ENCODE results near the gene ALX3. TPM values are rescaled to one million over a fixed set of nuclear protein-coding genes. Genes with fewer than 3 reads are reported as not detected.

The ALX3 gene
- total RNA-seq, 1 experiment from 2014 or later, result not detected

DNA sequence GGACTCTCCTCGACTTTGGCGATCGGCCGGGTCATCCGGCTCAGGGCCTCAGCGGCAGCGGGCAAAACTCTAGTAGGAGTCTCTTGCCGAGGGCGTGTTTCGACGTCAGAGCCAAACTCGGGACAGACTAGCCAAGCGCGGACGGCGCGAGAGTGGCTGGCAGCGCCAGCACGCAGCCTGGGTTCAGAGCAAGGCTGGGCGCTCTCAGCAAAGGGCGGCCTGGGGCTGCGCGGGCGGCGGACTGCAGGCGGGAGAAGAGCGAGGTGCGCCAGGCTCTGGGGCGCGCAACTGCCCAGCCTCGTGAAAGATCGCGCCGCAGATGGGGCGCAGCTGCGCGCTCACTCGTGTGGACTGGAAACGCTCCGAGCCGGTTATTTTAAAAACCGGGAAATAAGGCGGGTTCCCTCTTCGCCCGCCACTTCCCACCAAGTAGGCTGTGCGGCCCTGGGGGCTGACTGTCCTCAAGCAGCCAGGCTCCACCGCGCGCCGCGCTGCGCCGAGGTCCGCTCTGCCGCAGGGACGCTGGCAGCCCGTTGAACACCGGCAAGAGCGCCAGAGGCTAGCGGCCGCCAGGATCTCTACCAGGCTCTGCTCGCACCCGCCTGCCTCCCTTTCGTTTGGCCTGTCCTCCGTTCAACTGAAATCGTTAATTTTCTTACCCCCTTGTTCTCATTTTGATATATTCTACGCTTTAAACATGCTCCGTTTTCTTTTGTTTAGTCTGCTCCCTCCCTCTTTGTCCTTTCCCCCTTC, 2.4 kb downstream of the ALX3 start:
- DNase-seq (ENCODE audit: extremely low read depth, low read depth), result no peak

DNA sequence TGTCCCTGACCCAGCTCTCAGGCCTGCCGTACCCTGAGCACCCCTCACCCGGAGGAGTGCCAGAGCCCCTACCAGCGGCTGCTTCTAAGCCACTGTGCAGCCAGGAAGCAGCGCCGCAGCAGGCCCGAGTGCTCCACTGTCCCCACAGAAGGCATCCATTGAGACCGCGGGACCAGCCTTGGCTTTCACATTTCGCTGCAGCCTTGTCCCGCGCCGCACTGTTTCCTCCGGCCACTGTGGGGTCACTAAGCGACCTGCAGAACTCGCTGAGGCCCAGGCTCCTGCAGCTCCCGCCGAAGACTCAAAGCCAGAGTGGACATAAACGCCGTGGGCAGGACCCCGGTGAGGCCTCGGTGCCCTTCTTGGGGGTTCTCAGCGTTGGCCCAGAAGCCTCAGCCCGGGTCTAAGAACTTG, 3.0 kb downstream of the ALX3 start:
- DNase-seq (ENCODE audit: extremely low read depth, low read depth), result no peak

DNA sequence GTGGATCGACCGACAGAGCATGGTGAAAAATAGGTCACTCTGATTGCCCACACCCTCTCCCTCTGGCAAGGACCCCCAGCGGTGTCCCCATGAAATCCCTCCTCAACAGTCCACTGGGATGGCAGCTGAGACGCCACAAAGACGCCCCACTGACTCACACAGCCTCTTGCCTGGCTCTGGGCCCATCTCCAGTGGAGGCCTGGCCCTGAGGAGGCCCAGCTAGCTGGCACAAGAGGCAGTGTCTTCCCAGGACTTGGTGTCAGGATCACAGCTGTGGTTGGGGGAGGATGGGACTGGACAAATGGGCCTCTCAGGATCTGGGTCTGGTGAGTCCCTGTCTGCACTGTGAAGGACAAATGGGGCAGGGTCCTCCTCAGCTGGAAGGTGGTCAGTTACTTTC, 4.6 kb downstream of the ALX3 start:
- no peak for DNase-seq (ENCODE audit: extremely low read depth, low read depth)

DNA sequence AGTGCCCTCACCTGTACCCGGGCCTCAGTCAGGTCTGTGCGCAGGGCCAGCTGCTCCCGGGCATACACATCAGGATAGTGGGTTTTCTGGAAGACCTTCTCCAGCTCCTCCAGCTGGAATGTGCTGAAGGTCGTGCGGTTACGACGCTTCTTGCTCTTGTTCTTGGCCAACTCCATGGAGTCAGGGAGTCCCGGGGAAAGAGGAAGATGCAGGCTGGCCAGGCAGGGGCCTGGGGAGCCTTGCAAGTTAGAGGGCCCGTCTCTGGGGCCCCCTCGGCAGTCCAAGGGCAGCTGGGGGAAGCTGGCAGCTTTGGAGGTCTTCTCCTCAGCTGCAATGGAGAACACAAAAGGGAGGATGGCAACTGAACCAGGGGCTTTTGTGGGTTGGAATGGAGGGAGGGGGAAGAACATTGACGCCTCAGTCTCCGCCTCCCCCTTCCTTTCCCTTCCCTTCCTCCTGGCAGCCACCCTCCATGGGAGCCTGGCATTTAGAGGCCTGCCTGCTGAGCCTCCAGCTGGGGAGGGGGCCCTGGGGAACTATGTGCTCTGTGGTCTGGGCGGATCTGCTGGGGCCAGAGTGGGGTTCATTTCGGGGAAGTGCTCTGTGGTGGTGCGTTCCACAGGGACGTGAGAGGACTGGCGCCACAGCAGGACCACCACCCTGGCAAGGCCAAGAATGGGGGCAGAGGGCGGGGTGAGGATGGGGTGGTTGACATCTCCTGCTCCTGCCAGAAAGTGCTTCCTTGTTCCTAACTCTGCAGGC, 5.7 kb downstream of the ALX3 start:
- DNase-seq (ENCODE audit: extremely low read depth, low read depth), result no peak

DNA sequence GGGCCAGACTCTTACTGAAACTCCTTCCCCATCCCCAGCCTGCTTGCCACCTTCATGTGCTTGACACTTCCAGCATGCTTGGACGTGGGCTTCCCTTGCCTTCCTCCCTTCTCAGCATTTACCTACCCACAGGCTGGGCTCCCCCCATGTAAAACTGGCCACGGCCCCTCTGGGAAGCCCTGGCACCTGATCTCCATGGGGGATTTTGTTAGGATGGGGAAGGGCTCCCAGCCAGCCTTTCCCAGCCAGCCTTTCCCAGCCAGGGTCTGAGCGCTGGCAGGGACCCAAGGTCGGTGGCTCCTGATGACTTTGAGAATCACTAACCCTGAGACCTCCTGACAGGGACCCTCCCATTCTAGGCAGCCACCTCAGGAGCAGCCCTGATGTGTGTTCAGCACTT, 6.7 kb downstream of the ALX3 start:
- no peak for DNase-seq (ENCODE audit: extremely low read depth, low read depth)

DNA sequence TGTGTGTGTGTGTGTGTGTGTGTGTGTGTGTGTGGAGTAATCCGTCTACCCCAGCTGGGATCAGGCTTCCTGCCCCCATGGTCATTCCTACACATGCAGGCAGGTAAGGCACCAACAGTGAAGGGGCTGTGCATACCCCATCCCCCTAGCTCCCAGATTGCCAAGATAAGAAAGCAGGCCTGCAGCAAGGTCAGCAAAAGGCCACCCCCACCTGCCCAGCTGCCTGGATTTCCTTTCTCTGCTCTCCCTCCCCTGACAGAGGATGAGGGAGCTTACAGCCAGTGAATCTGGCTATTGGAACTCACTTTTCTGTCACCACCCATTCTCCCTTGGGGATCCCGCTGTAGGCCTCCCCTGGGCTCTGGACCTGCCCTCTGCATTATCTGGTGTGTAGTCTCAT, 7.9 kb downstream of the ALX3 start:
- DNase-seq (ENCODE audit: extremely low read depth, low read depth), result no peak

DNA sequence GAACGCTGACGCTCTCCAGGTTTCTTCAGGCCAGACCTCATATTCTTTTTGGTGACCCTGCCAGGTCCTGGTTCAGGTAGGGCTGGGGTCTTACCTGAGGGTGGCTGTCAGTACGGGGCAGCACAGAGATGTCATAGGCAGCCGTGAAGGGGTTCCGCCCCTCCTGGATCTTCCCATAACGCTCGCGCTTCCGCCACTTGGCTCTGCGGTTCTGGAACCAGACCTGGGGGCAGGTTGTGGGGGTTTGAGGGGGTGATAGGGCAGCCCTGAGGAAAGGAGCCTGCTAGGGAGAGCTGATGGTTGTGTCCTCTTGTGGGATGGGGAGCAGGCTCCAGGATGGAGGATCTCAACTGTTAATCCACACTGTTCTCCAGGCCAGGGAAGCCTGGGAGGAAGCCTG, 9.1 kb downstream of the ALX3 start:
- no peak for DNase-seq (ENCODE audit: extremely low read depth, low read depth)

DNA sequence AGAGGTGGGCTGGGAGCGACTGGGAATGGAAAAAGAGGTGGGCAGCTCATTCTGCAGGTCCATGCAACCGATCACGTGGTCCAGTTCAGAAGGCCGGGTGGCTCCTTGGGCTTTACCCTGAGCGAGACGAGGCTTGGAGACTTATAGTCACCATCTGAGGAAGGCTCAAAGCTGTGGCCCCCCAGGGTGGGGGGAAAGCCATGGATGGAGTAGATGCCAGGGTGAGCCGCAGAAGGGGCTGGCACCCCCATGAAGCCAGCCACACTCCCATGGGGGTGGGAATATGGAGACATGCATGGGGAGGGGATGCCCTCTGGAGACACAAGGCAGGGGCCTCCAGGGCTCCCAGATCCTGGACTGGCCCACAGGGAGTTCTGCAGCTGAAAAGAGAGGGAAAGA, 9.8 kb downstream of the ALX3 start:
- DNase-seq (ENCODE audit: extremely low read depth, low read depth), result no peak

DNA sequence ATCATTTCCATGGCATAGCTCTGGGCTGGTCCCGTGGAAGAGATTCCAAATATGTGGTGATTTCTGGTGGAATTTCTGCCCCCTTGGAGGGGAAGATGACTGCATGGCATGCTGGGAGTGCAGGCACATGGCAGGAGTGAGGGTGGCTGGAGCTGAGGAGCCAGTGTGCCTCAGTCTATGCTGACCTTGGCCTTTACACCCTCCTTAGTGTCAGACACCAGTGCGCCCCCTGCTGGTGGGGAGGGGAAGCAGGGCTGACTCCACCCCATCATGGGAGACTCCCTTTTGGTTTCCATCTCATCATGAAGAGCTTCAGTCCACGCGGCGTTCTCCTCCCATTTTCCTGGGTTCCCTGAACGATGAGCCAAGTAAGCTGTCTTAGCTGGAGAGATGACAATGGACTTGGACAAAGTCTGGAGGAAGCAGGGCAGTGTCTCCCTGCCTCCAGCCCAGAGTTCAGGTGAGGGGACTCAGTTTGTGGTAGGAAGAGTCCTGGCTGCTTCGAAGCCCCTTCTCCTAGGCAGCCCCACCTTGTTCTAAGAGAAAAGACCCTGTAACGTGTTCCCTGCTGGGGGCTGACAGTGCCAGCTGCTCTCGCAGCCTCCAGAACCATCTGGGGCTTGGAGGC, 10.3 kb downstream of the ALX3 start:
- DNase-seq (ENCODE audit: extremely low read depth, low read depth), result peak; percentile 20

DNA sequence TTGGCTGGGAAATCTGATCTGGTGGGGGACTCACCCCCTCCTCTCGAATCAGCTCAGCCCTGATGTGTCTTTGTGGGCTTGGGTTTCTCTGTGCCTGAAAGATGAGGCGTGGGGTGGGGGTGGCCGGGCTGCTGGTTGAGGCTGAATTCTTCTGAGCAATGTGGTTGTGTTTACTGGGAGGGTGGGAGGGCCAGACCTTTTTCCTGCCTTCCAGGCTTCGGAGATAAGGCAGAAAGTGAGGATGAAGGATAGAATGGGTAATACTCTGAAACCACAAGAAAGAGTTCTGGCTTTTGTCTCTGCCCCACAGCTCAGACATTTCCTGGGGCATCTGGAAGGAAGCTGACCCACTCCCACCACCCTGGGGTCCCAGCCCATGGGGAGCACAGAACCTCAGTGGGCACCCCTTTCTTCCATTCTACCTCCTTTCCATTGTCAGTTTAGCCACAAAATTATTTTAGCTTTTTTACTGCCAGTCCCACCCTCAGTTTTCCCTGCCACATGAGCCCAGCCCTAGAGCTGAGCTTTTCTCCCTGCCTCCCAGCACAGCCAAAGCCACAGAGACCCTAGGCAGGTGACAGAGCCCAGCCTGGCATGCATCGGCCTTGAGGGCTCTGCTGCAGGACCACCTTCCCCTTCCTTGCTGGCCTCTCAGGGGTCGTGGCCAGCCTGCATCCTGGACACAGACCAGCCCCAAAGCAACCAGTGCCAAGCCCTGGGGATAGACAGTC, 11.2 kb downstream of the ALX3 start:
- DNase-seq (ENCODE audit: extremely low read depth, low read depth), result no peak

DNA sequence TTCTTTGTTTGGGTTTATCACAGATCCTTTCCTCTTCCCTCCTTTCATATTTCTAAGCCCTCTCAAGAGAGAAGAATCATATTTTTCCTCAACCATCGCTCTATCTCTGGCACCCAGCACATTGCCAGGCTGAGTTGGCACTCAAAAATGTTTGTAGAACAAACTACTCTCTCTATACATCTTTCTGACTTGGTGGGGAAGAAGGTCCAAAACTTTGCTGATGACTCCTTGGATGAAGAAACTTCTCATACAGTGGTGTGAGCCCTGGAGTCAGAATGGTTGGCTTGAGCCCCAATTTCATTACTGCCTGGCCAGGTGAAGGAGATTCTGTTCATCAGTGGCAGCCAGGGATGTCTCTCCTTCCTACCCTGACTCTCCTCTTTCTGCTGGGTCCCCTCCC, 11.9 kb downstream of the ALX3 start:
- DNase-seq (ENCODE audit: extremely low read depth, low read depth), result no peak

DNA sequence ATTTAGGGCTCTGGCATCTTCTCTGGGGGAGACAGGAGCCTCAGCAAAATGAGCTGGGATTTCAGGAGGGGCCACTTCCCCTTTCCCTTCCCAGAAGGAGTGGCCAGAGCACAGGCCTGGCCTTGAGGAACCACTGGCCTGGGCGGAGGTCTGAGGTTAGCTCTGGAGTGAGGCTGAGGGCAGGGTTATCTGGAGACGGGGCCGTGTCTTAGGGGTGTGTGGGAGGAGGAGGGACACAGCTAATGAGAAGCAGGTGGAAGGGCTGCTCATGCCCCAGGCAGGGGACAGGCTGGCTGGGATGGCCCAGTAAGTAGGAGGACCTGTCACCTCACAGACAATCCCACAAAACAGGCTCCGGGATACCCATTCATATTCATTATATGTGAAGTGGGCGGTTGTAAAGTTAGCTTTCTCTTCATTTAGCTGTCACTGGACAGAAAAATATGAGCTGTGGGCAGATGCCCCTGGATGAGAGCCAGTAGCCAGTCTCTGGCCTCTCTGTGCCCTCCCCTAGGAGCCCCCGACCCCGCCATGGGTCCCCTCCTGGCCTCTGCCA, 12.4 kb downstream of the ALX3 start:
- no peak for DNase-seq (ENCODE audit: extremely low read depth, low read depth)

DNA sequence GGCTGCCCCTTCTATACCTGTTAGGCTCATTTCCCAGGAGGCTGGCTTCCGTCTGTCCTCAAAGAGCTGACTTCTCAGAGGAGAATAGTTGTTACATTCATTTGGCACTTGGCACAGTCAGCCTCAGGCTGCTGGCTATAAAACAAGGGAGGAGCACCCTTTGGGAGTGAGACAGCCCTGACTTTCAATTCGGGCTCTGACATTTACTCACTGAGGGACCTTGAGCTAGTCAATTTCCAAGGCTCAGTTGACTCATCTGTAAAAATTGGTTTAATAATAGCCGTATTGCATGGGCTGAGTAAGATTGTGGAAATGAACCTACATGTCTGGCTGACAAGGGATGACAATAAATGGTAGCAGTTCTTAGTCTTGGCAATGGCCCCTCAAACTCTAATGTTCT, 13.7 kb downstream of the ALX3 start:
- no peak for DNase-seq (ENCODE audit: extremely low read depth, low read depth)

DNA sequence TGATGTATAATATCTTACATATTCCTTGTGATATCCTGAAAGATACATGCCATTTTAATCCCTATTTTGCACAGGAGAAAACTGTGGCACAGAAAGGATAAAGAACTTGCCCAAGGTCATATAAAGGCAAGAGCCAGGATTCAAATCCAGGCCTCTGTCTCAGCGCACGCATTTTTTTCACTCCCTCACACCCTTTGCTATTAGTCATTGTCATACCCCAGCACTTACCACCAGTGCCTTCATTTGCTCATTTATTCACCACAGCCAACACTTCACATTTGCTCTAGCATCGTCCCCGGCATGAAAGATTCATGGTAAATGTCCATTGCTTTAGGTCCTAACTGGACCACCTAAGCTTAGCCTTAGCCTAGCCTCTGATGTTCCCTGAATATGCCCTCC, 14.2 kb downstream of the ALX3 start:
- DNase-seq (ENCODE audit: extremely low read depth, low read depth), result no peak

DNA sequence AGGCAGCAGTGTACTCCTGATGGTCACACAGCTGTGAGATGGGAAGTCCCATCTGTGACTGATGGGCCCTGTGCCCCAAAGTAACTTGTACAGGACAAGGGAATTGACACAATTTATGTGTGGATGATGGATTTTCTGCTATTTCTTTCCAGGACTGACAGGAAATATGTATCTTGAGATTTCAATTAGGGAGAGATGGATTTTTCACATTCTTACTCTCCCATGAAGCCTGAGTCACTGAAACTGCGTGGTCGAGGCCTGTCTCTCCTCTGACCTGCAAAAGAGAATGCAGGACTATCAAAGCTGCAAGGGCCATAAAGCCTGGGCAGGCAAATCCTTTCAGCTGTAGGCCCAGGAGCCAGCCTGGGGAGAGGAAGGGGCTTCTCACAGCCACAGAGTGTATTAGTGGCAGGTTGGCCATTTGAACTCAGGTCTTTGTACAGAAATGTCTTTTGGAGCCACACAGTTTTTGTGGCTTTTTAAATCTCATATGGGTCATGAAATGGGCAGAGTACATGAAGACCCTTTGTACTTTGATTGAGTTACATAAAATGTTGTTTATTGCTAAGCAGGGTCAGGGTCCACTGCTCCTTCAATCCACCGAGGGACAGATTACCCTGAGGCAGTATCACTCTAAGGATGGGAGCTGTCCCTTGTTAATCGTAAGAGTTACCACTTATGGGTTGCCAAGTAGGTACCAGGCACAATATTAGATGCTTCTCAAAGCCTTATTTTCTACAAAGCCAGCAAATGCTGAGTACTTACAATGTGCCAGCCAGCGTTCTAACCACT, 14.8 kb downstream of the ALX3 start:
- no peak for DNase-seq (ENCODE audit: extremely low read depth, low read depth)

DNA sequence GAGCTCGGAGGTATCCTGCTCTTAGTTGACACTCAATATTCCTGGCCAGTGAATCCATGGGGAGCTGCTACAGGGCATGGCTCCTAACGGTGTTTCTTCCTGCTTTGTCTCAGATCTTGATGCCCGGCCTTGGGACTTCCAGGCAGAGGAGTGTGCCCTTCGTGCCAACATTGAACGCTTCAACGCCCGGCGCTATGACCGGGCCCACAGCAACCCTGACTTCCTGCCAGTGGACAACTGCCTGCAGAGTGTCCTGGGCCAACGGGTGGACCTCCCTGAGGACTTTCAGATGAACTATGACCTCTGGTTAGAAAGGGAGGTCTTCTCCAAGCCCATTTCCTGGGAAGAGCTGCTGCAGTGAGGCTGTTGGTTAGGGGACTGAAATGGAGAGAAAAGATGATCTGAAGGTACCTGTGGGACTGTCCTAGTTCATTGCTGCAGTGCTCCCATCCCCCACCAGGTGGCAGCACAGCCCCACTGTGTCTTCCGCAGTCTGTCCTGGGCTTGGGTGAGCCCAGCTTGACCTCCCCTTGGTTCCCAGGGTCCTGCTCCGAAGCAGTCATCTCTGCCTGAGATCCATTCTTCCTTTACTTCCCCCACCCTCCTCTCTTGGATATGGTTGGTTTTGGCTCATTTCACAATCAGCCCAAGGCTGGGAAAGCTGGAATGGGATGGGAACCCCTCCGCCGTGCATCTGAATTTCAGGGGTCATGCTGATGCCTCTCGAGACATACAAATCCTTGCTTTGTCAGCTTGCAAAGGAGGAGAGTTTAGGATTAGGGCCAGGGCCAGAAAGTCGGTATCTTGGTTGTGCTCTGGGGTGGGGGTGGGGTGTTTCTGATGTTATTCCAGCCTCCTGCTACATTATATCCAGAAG, 16.7 kb downstream of the ALX3 start:
- peak; percentile 43 for DNase-seq (ENCODE audit: extremely low read depth, low read depth)

DNA sequence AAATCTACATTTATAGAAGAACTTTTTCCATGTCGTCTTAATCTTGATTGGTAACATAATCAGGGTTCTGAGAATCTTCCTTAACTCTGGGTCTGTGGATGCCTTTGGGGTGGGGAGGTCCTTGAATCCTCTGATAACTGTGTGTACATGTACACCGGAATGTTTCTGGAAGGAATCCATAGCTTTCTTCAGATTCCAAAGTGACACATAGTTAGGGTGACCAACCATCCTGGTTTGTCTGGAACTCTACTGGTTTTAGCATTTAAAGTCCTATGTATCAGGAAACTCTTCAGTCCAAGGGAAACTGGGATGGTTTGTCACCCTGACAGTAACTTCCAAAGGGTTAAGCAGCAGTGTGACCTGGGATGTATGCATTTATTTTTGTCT, 19.2 kb downstream of the ALX3 start:
- no peak for DNase-seq (ENCODE audit: extremely low read depth, low read depth)

DNA sequence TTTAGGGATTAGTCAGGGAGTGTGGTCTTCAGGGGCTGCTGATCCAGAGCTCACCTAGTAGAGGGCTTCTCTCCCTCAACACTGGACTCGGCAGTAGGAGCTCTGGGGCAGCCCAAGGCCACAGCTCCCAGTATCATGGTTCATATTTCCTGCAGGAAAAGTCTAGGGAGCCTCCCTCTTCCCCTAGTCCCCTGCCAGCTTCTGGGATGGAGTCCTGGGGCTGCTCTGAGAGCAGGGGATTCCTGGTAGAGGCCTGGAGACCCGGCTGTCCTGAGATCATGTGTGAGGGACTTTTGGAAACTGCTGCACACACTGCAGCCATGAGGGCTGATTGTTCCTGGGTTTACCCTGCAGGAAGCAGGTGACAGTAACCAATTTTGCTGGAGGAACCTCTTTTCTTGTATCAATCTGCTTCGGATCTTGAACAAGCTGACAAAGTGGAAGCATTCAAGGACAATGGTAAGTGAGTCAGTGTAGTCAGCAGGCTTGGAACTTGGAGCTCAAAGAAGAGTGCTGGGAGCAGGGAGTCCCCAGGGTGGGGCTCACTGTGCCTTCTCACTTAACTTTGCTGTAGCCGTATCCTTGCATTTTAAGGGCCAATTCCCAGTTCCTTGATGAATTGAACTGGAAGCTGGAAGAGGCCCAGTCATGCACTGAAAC, 19.7 kb downstream of the ALX3 start:
- DNase-seq (ENCODE audit: extremely low read depth, low read depth), result no peak

Measured in NCI-H460 (cell line).